HFFc6 (cell line): ENCODE data around the gene ZNF618. TPM values are rescaled to one million over a fixed set of nuclear protein-coding genes. Genes with fewer than 3 reads are reported as not detected.

Source experiments
- DNase-seq: peaks from one replicate; pipeline ENCODE4 v3.0.0-alpha.2; 2018
- H3K27ac Mint-ChIP-seq: 2 replicates; pipeline ENCODE4 v1.8.0; 2020; ENCODE audit warnings: mild to moderate bottlenecking, mixed read lengths
- H3K27me3 Mint-ChIP-seq: 2 replicates; pipeline ENCODE4 v1.8.0; 2021; ENCODE audit warnings: mild to moderate bottlenecking, moderate library complexity, mixed read lengths; ENCODE audit not compliant: insufficient read depth
- H3K36me3 Mint-ChIP-seq: 2 replicates; pipeline ENCODE4 v1.8.0; 2021; ENCODE audit warnings: low read depth, mixed read lengths
- H3K4me1 Mint-ChIP-seq: 2 replicates; pipeline ENCODE4 v1.8.0; 2020; ENCODE audit warnings: low read depth, mixed read lengths
- H3K4me3 Mint-ChIP-seq: 2 replicates; pipeline ENCODE4 v1.8.0; 2020; ENCODE audit warnings: mild to moderate bottlenecking, moderate library complexity, mixed read lengths
- H3K9me3 Mint-ChIP-seq: 2 replicates; pipeline ENCODE4 v1.8.0; 2020; ENCODE audit warnings: mild to moderate bottlenecking, mixed read lengths
- CTCF ChIP-seq: fragments of 200-600 bp; sonication (generic); IDR thresholded peaks from 2 replicates; pipeline ENCODE4 v1.5.0; 2021; ENCODE audit warnings: antibody characterized with exemption, mild to moderate bottlenecking
- total RNA-seq, 6 experiments: library from RNA; stranded (reverse); fragmentation: NEBNext Ultra II Directional; extraction: Animal tissue kit (Norgen Biotek cat#: 25700); gene quantifications; 2 replicates in 1 of 6; 3 replicates in 5 of 6; pipeline ENCODE4 v1.2.3, GENCODE V29; 2021

ZNF618 gene
- total RNA-seq, 6 experiments from 2014 or later: 9.4 to 13.6 (median 11.5) TPM

DNA sequence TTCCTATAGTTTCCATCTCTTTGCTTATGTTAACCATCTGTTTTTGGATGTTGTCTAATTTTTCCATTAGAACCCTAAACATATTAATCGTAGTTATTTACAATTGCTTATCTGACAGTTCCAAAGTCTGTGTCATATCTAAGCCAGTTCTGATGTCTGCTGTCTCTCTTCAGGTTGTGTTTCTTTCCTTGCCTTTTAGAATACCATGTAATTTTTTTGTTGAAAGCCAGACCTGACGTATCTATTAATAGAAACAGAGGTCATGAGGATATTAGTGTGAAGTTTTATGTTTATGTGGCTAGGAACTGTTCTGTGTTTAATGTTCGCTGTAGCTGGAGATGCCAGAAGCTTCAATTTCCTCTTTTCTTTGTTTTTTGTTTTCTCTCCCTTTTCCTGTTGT is 52.2 kb downstream of the ZNF618 start:
- H3K4me1 Mint-ChIP-seq: peaks cover 11% of the 10 kb centered on the region
- H3K9me3 Mint-ChIP-seq: peaks cover 48% of the 10 kb centered on the region
- no peak for DNase-seq
- no peaks in the 10 kb centered on the region for H3K27me3 Mint-ChIP-seq
- H3K4me3 Mint-ChIP-seq: no peak overlapping the region
- no peak overlapping the region for H3K27ac Mint-ChIP-seq
- TF ChIP-seq CTCF: no peak
- peaks cover 63% of the 10 kb centered on the region for H3K36me3 Mint-ChIP-seq

- peak; percentile 77 for DNase-seq
- no peaks in the 10 kb centered on the region for H3K27me3 Mint-ChIP-seq
- H3K27ac Mint-ChIP-seq: peak overlapping the region; percentile 57
- H3K36me3 Mint-ChIP-seq: peaks cover 48% of the 10 kb centered on the region
- no peak overlapping the region for H3K4me3 Mint-ChIP-seq
- H3K4me1 Mint-ChIP-seq: peaks cover 11% of the 10 kb centered on the region
- TF ChIP-seq CTCF: no peak
- H3K9me3 Mint-ChIP-seq: peaks cover 42% of the 10 kb centered on the region
Observed at GRCh38 chr9:113929634-113930389, 53.7 kb downstream of the ZNF618 start.

- DNase-seq: no peak
- no peak overlapping the region for H3K27ac Mint-ChIP-seq
- peaks cover 40% of the 10 kb centered on the region for H3K9me3 Mint-ChIP-seq
- peaks cover 43% of the 10 kb centered on the region for H3K36me3 Mint-ChIP-seq
- no peak for TF ChIP-seq CTCF
- no peaks in the 10 kb centered on the region for H3K27me3 Mint-ChIP-seq
- H3K4me3 Mint-ChIP-seq: no peak overlapping the region
- H3K4me1 Mint-ChIP-seq: peaks cover 11% of the 10 kb centered on the region
Observed at GRCh38 chr9:113930390-113930783, 54.3 kb downstream of the ZNF618 start.

- no peak overlapping the region for H3K27ac Mint-ChIP-seq
- H3K9me3 Mint-ChIP-seq: peaks cover 33% of the 10 kb centered on the region
- no peak for DNase-seq
- TF ChIP-seq CTCF: no peak
- H3K4me1 Mint-ChIP-seq: peaks cover 11% of the 10 kb centered on the region
- H3K36me3 Mint-ChIP-seq: peaks cover 36% of the 10 kb centered on the region
- H3K4me3 Mint-ChIP-seq: no peak overlapping the region
- H3K27me3 Mint-ChIP-seq: no peaks in the 10 kb centered on the region
Observed at GRCh38 chr9:113931140-113931539, 55.0 kb downstream of the ZNF618 start.

DNA sequence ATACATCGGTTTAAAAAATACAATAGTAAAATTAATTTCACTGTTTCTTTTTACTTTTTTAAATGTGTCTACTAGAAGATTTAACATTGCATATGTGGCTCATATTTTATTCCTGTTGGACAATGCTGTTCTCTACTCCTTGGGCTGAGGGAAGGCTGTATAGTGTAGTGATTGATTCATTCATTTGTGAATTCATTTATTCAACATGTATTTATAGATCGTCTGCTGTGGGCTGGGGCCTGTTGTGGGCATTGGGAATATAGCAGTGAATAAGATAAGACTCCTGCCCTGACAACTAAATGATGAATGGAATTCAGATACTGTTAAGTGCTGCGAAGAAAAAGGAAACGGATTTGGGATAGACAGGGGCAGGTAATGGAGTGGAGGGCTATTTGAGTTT is 55.7 kb downstream of the ZNF618 start:
- DNase-seq: no peak
- no peak overlapping the region for H3K27ac Mint-ChIP-seq
- H3K27me3 Mint-ChIP-seq: no peaks in the 10 kb centered on the region
- TF ChIP-seq CTCF: no peak
- no peak overlapping the region for H3K4me3 Mint-ChIP-seq
- peaks cover 27% of the 10 kb centered on the region for H3K9me3 Mint-ChIP-seq
- H3K4me1 Mint-ChIP-seq: peaks cover 11% of the 10 kb centered on the region
- peaks cover 30% of the 10 kb centered on the region for H3K36me3 Mint-ChIP-seq
